K562 (cell line): Measurements from ENCODE around the gene RDH8. TPM values are rescaled to one million over a fixed set of nuclear protein-coding genes. Genes with fewer than 3 reads are reported as not detected.
"Not testable (repeated sequence)": the region's sequence is repeated elsewhere in the genome, so short reads cannot be mapped to it uniquely, and the experiment has no call there.

Source experiments
- ATAC-seq: fragments of 200-7000 bp; cut with Tn5 transposase; 3 replicates; pipeline ENCODE4 v1.9.1; 2020; ENCODE audit warnings: moderate library complexity
- BruUV-seq: library from RNA; stranded (reverse); fragments of 400-500 nt; replicated peaks from 2 replicates; lab custom pipeline; 2021; lab: Mats Ljungman, UMichigan
- CTCF ChIA-PET: fragments of 300-600 bp; formaldehyde crosslinking; extraction: SDS; loops from one replicate; lab custom pipeline; 2021; ENCODE audit warnings: low intra/inter-chr PET ratio; lab: Yijun Ruan, JAX
- POLR2A ChIA-PET: fragments of 300-600, 350-650 bp; sonication (Branson Sonifier 250); formaldehyde crosslinking; extraction: SDS; loops from one replicate; lab custom pipeline; 2021; ENCODE audit warnings: antibody characterized with exemption, inconsistent platforms; lab: Yijun Ruan, JAX
- DNase-seq, 4 experiments: peaks; one replicate each; pipeline versions ENCODE4 v3.0.0 to v3.0.0-alpha.2; 2011 to 2018; ENCODE audit warnings: low spot score in 3 of 4, mixed read lengths in 3 of 4; ENCODE audit errors: extremely low read depth in 1 of 4
- FAIRE-seq: peaks from 2 replicates; lab custom pipeline; 2011; peaks lifted over from hg19 to GRCh38; lab: Jason Lieb, UNC
- H2AFZ ChIP-seq: 2 replicates; pipeline ENCODE4 v1.6.0; 2011; ENCODE audit warnings: low read depth, low read length, control low read depth, inconsistent platforms
- H3K27ac ChIP-seq: fragments of 200-600 bp; 3 replicates; pipeline ENCODE4 v1.8.0; 2011; ENCODE audit warnings: low read depth, mild to moderate bottlenecking, control low read depth, inconsistent platforms, low read length, moderate library complexity, mixed read lengths; ENCODE audit errors: extremely low read depth
- H3K27me3 ChIP-seq, 2 experiments: fragments of 300-600 bp in 1 of 2; 2 replicates in 1 of 2; 3 replicates in 1 of 2; pipeline versions ENCODE4 v1.6.0 to v1.8.0; 2011; ENCODE audit warnings: inconsistent platforms in 2 of 2, low read length in 2 of 2, mild to moderate bottlenecking in 1 of 2, mixed read lengths in 1 of 2, moderate library complexity in 1 of 2; ENCODE audit not compliant: control insufficient read depth in 2 of 2, insufficient read depth in 2 of 2
- H3K36me3 ChIP-seq: fragments of 300-600 bp; 3 replicates; pipeline ENCODE4 v1.8.0; 2011; ENCODE audit warnings: mild to moderate bottlenecking, low read length, inconsistent platforms; ENCODE audit not compliant: control insufficient read depth, insufficient read depth
- H3K4me1 ChIP-seq, 2 experiments: fragments of 200-600 bp in 1 of 2; replicated peaks in 1 of 2; 2 replicates in 1 of 2; 3 replicates in 1 of 2; pipeline versions ENCODE4 v1.5.1 to v1.8.0; 2011; ENCODE audit warnings: inconsistent platforms in 2 of 2, low read length in 2 of 2, mild to moderate bottlenecking in 1 of 2, mixed read lengths in 1 of 2, moderate library complexity in 1 of 2; ENCODE audit not compliant: control insufficient read depth in 2 of 2, insufficient read depth in 2 of 2
- H3K4me2 ChIP-seq: 2 replicates; pipeline ENCODE4 v1.6.1; 2011; ENCODE audit warnings: low read length, control low read depth, inconsistent platforms, mixed read lengths; ENCODE audit not compliant: insufficient read depth
- H3K4me3 ChIP-seq: fragments of 200-600 bp; sonication (generic), shearing (Covaris generic); 2 replicates; pipeline ENCODE4 v1.5.1; 2016; ENCODE audit warnings: control low read depth, inconsistent platforms
- H3K79me2 ChIP-seq: fragments of 200-600 bp; 3 replicates; pipeline ENCODE4 v1.8.0; 2011; ENCODE audit warnings: low read length, inconsistent platforms; ENCODE audit not compliant: control insufficient read depth, insufficient read depth
- H3K9ac ChIP-seq, 2 experiments: 2 replicates each; pipeline versions ENCODE4 v1.6.0 to v1.6.1; 2011; ENCODE audit warnings: low read depth in 2 of 2, low read length in 2 of 2, control low read depth in 1 of 2, inconsistent platforms in 1 of 2, mild to moderate bottlenecking in 1 of 2, mixed read lengths in 1 of 2; ENCODE audit not compliant: insufficient read depth in 1 of 2
- H3K9me1 ChIP-seq: one replicate; pipeline ENCODE4 v1.6.0; 2011; ENCODE audit warnings: inconsistent platforms, mild to moderate bottlenecking, low read length, moderate library complexity; ENCODE audit not compliant: control insufficient read depth, insufficient read depth
- H3K9me3 ChIP-seq: replicated peaks from 2 replicates; pipeline ENCODE4 v1.5.1; 2011; ENCODE audit warnings: low read depth, low read length, inconsistent platforms; ENCODE audit not compliant: control insufficient read depth, insufficient read depth
- H4K20me1 ChIP-seq: replicated peaks from 2 replicates; pipeline ENCODE4 v1.6.1; 2011; ENCODE audit warnings: low read length, inconsistent platforms, mixed read lengths; ENCODE audit not compliant: control insufficient read depth, insufficient read depth
- RBM25 ChIP-seq: fragments of 200-400 bp; formaldehyde crosslinking; IDR thresholded peaks from 2 replicates; pipeline ENCODE4 v1.6.1; 2018; ENCODE audit warnings: low read length, low read depth, moderate library complexity; ENCODE audit not compliant: severe bottlenecking
- ZFP36 ChIP-seq: fragments of 150-350 bp; IDR thresholded peaks from 2 replicates; pipeline ENCODE4 v1.6.1; 2018; ENCODE audit warnings: low read length, low read depth; ENCODE audit not compliant: partially characterized antibody
- ZNF24 ChIP-seq: fragments of 450-650 bp; IDR thresholded peaks from 2 replicates; pipeline ENCODE4 v1.6.1; 2016
- ZNF436 ChIP-seq: fragments of 250-450, 450-650 bp; sonication (Bioruptor Pico); formaldehyde crosslinking; IDR thresholded peaks from 2 replicates; pipeline ENCODE4 v1.7.0; 2020; ENCODE audit warnings: mild to moderate bottlenecking
- WGBS: fragments of 100-300 bp; shearing (Covaris generic); methylation state at CpG from one replicate; pipeline ENCODE4 v1.1.6; 2016; ENCODE audit warnings: low coverage, mixed read lengths; ENCODE audit not compliant: insufficient coverage; ENCODE audit errors: missing lambda C conversion rate; 5-methylcytosine and 5-hydroxymethylcytosine counted together
- in situ Hi-C: fragments of 300-500 bp; cut with MboI; formaldehyde crosslinking; loops from 4 replicates; pipeline ENCODE4 v1.15.0; 2018; ENCODE audit warnings: inconsistent platforms, mixed read lengths
- intact Hi-C: fragments of 100-400 bp; cut with micrococcal nuclease; formaldehyde crosslinking; loops from 2 replicates; pipeline ENCODE4 v1.14.2; 2022
- polyA plus RNA-seq, 8 experiments: library from polyadenylated mRNA; depleted of rRNA in 4 of 8; stranded (reverse) in 5 of 8; unstranded in 3 of 8; fragments of >200 nt; fragmentation: Nextera tagmentation in 2 of 8; fragmentation: Illumina TruSeq in 1 of 8; extraction: Ambion mirVana in 2 of 8; extraction: Trizol in 1 of 8; gene quantifications; 2 replicates each; pipeline versions ENCODE4 v1.2.1 to v1.2.3, GENCODE V29; 2011 to 2014; ENCODE audit warnings: inconsistent platforms in 1 of 8, missing spikeins in 1 of 8
- total RNA-seq, 7 experiments: library from RNA; depleted of rRNA in 6 of 7; stranded (reverse); fragments of >200 nt in 6 of 7; fragmentation: Illumina TruSeq in 2 of 7; extraction: Trizol in 2 of 7; gene quantifications; 2 replicates each; pipeline versions ENCODE4 v1.2.1 to v1.2.3, GENCODE V29; 2011 to 2021; ENCODE audit warnings: low replicate concordance in 1 of 7

RDH8 gene
- total and polyA plus RNA-seq, 9 of the 15 experiments (the other 6 are each of a cell fraction or from before 2014, with no cell fraction given) = not detected

- POLR2A ChIA-PET = no interaction called here
- no peaks in the 10 kb centered on the region; the same call in 1 of the 2 replicates for H4K20me1 ChIP-seq
- in situ Hi-C loops = loop anchor here (10.0 kb wide), 1 partner anchor 87 kb away; the partner anchor contains the start of gene OLFM2
Observed at GRCh38 chr19:10021863-10022262, 8.6 kb downstream of the RDH8 start.

GRCh38 chr19:10023096-10023495 lies 9.8 kb downstream of the RDH8 start:
- BruUV-seq, H3K9ac ChIP-seq, H3K36me3 ChIP-seq, H2AFZ ChIP-seq, intact Hi-C loops, H3K4me2 ChIP-seq, H3K9me3 ChIP-seq, H3K27ac ChIP-seq, H4K20me1 ChIP-seq, DNase-seq, POLR2A ChIA-PET, H3K4me1 ChIP-seq, H3K79me2 ChIP-seq, FAIRE-seq, CTCF ChIA-PET, H3K4me3 ChIP-seq, H3K9me1 ChIP-seq, ATAC-seq: not testable (repeated sequence)
- peaks cover 13 to 34% of the 10 kb centered on the region in 2 experiments; a peak in 4 of 5 replicates for H3K27me3 ChIP-seq
- 0% methylated on average over 5 of the region's 5 CpGs for WGBS
- in situ Hi-C loops = loop anchor here (10.0 kb wide), 1 partner anchor 88 kb away; the partner anchor contains the start of gene OLFM2

More at GRCh38 chr19:10021863-10022262, 8.6 kb downstream of the RDH8 start:
- DNase-seq (no peak), ATAC-seq (no peak), FAIRE-seq (no peak)
- WGBS = 7% methylated on average over 2 of the region's 2 CpGs
- Histone ChIP-seq H3K79me2 (no peaks in the 10 kb centered on the region), H3K4me1 (peaks cover 0 to 4% of the 10 kb centered on the region in 2 experiments; a peak in 1 of 5 replicates), H3K27ac (no peak overlapping the region), H3K4me3 (no peak overlapping the region), H3K27me3 (peaks cover 17 to 40% of the 10 kb centered on the region in 2 experiments; a peak in 4 of 5 replicates), H3K9ac (no peak overlapping the region), H2AFZ (no peak overlapping the region), H3K9me1 (no peaks in the 10 kb centered on the region), H3K9me3 (no peaks in the 10 kb centered on the region)
- intact Hi-C loops = no loop called here
- CTCF ChIA-PET = no interaction called here
- TF ChIP-seq ZFP36 (peak; percentile 95), ZNF24 (no peak), RBM25 (peak; percentile 59), ZNF436 (CRISPR knock-in tag) (peak; percentile 46; the same call in 1 of the 2 replicates)
- TF ChIP-seq, all 486 proteins: peak for 3
- no peaks in the 10 kb centered on the region for H3K36me3 ChIP-seq
- no TSS peak for BruUV-seq
- H3K4me2 ChIP-seq = no peak overlapping the region
